HG03354 (cell line): ENCODE results near the gene OR6C2.
"Not testable (repeated sequence)": the region's sequence is repeated elsewhere in the genome, so short reads cannot be mapped to it uniquely, and the experiment has no call there.

Experiments used
- ATAC-seq: cut with Tn5 transposase; IDR thresholded peaks from one replicate; pipeline ENCODE4 v1.9.1; 2021; ENCODE audit warnings: mild to moderate bottlenecking; ENCODE audit not compliant: unreplicated experiment, poor library complexity, severe bottlenecking

The OR6C2 gene

GRCh38 chr12:55443776-55444175 is at the start of gene OR6C2:
Gene OR6C2, plus strand, starts transcription at chr12:55444076. Its CDS starts 8,138 bp downstream, at chr12:55452214.
- no peak for ATAC-seq

GRCh38 chr12:55396326-55396725 is 47.5 kb upstream of the OR6C2 start:
- no peak for ATAC-seq

- no peak for ATAC-seq
These were observed 43.6 kb upstream of the OR6C2 start, which contains the start of gene OR6C65 for GRCh38 chr12:55400229-55400628. Gene OR6C65, plus strand, starts transcription at chr12:55400529. Its CDS starts 0 bp downstream, at chr12:55400529.

- no peak for ATAC-seq
These were observed 36.0 kb upstream of the OR6C2 start for GRCh38 chr12:55407866-55408265.

GRCh38 chr12:55409133-55409532 is 34.7 kb upstream of the OR6C2 start:
- not testable (repeated sequence) for ATAC-seq

- not testable (repeated sequence) for ATAC-seq
These were observed 31.7 kb upstream of the OR6C2 start for GRCh38 chr12:55412138-55412537.

- not testable (repeated sequence) for ATAC-seq
These were observed 30.1 kb upstream of the OR6C2 start for GRCh38 chr12:55413498-55414388.

GRCh38 chr12:55414396-55414823 is 29.5 kb upstream of the OR6C2 start:
- peak; percentile 10 for ATAC-seq

- peak; percentile 63 for ATAC-seq
These were observed 29.0 kb upstream of the OR6C2 start for GRCh38 chr12:55414889-55415288.

- ATAC-seq, result no peak
These were observed 26.9 kb upstream of the OR6C2 start for GRCh38 chr12:55416961-55417360.

- ATAC-seq, result no peak
These were observed 23.4 kb upstream of the OR6C2 start for GRCh38 chr12:55420307-55420962.

- no peak for ATAC-seq
These were observed 17.9 kb upstream of the OR6C2 start, which contains the start of gene OR6C76 for GRCh38 chr12:55425954-55426353. Gene OR6C76, plus strand, starts transcription at chr12:55426254. Its CDS starts 0 bp downstream, at chr12:55426254.

- no peak for ATAC-seq
These were observed 15.3 kb upstream of the OR6C2 start for GRCh38 chr12:55428331-55429243.

GRCh38 chr12:55441233-55441632 is 2.6 kb upstream of the OR6C2 start:
- not testable (repeated sequence) for ATAC-seq

- no peak for ATAC-seq
These were observed 1.5 kb downstream of the OR6C2 start for GRCh38 chr12:55445357-55445756.

GRCh38 chr12:55446326-55446725 is 2.5 kb downstream of the OR6C2 start:
- no peak for ATAC-seq

GRCh38 chr12:55448825-55449224 is 4.9 kb downstream of the OR6C2 start:
- no peak for ATAC-seq

- not testable (repeated sequence) for ATAC-seq
These were observed 21.1 kb downstream of the OR6C2 start for GRCh38 chr12:55464926-55465325.

- ATAC-seq, result peak; percentile 72
These were observed 24.0 kb downstream of the OR6C2 start for GRCh38 chr12:55467836-55468235.

GRCh38 chr12:55469291-55469690 is 25.4 kb downstream of the OR6C2 start:
- ATAC-seq, result no peak
